GM18873 (cell line): ENCODE measurements around the gene REM2.

ENCODE experiments used
- ATAC-seq: cut with Tn5 transposase; IDR thresholded peaks from one replicate; pipeline ENCODE4 v1.9.1; 2021; ENCODE audit warnings: mild to moderate bottlenecking, moderate library complexity, moderate number of reproducible peaks; ENCODE audit not compliant: unreplicated experiment, low FRiP score

The REM2 gene

GRCh38 chr14:22923746-22924145 is 40.7 kb downstream of the REM2 start:
- ATAC-seq = no peak

- ATAC-seq = no peak
These were observed 42.5 kb downstream of the REM2 start for GRCh38 chr14:22925513-22925912.

DNA sequence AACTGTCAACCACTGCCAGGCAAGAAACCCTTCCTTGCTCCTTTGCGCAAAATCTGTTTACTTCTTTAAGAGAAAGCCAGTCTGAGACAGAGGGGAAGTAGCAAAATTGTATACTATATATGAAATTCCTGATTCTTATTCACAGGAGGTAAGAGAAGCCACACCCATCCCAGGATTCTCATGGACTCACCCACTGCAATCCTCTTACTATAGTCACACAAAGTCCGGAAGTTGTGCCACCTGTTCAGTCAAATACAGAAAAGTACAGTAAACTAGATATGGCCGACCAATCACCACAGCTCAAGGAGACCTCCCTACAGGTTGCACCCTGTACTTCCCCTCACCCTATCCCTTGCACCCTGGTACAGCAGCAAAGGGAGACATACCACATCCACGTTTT is 43.3 kb downstream of the REM2 start:
- no peak for ATAC-seq

DNA sequence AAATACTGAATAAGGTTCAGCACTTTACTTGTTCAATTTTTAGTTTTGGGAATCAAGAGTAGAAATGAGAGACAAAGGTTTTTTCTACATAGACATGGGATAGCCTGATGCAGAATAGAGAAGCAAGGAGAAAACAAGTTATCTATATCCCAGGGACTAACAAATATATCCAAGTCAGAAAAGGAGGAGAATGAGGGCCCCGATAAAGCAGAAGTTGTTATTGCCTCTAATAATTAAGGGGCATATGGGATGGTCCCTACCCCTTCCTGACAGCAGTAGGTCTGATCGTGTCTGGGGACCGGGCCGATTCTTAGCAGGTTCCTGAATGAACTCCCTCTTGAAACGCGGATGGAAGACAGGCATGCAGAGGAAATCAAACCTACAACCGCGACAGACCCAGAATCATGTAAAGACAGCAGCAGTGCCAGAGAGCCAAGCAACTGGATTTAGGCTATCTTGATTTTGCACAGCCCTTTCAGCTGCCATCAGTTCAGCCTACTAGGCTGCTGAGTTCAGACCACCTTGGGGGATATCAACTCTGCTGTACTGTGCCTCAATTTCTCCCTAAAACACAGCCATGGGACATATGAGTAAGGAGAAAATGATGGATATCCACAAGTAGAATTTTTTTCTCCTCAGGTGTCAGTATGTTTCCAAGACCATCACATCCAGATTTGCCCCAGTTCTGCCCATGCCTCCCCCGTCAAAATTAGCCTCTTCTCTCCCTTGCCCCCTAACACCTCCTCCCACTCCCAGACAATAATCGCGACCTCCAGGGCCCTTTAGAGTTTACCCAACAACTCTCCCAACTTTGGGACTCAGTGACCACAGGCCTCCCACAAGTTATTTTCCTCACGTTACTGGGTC is 45.4 kb downstream of the REM2 start:
- no peak for ATAC-seq

DNA sequence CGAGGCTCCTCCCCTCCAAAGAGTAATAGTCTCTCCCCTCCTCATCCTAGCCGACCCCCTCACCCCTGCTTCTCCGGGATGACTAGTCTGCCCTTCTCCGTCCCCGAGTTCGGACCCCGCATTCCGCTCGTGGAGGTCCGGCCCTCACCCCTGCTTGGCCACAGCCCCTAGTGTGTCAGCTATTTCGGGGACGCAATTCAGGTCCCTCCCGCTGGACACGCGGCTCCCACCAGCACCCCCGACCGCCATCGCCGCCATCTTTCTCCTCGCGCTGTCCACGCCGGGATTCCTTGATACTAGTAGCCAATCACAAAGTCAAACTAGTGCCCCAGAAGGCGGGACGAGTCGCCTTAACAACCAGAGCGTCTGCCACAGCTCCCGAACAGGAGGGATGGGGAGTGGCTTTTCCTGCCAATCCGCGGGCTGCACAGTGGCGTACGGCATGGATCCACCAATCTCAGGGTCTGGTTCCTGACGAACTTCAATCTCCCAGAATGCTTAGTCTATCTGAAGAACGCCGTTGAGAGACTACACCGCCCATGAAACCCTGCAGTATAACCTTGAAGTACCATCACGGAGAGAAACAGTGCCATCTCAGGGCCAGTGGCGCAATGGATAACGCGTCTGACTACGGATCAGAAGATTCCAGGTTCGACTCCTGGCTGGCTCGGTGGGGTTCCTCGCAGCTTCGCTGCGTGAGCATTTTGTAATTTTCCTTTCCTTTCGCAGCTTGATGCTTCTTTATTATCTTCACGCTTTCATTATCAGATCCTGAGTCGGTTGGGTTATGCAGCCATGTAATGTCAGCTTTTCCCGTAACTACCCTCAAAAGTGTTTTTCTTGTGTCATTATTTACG is 46.3 kb downstream of the REM2 start, which contains the start of gene PRMT5:
Gene PRMT5, minus strand, starts transcription at position 273 of the 857 bp plus-strand sequence. Its CDS starts 15 bp downstream, at position 258.
- ATAC-seq = peak; percentile 92

- ATAC-seq = no peak
These were observed 46.9 kb downstream of the REM2 start for GRCh38 chr14:22929961-22930364.

GRCh38 chr14:22932146-22932545 is 49.1 kb downstream of the REM2 start:
- no peak for ATAC-seq

- no peak for ATAC-seq
These were observed 52.1 kb downstream of the REM2 start for GRCh38 chr14:22935156-22935555.
